Suprapubic skin (tissue), 4 donors: Measurements from ENCODE around the gene TMC3.

ENCODE experiments used
- EP300 ChIP-seq: sonication (generic); formaldehyde crosslinking; IDR thresholded peaks from one replicate; pipeline ENCODE4 v1.6.1; 2017; ENCODE audit warnings: antibody characterized with exemption
- POLR2A ChIP-seq, 2 donors: fragments of 450-650 bp; IDR thresholded peaks; one replicate each; pipeline ENCODE4 v1.6.1; 2017; ENCODE audit warnings: antibody characterized with exemption in 2 of 2, mild to moderate bottlenecking in 2 of 2, moderate library complexity in 2 of 2
- POLR2AphosphoS5 ChIP-seq, 3 donors: sonication (generic); formaldehyde crosslinking; IDR thresholded peaks; one replicate each; pipeline ENCODE4 v1.6.1; 2017; ENCODE audit warnings: antibody characterized with exemption in 3 of 3
- TF ChIP-seq, protein P1 (sequence below), 2 donors: fragments of 200-600 bp in 1 of 2; fragments of 450-650 bp in 1 of 2; sonication (generic) in 1 of 2; IDR thresholded peaks; one replicate each; pipeline ENCODE4 v1.5.1; 2016 to 2019; ENCODE audit warnings: antibody characterized with exemption in 2 of 2, mild to moderate bottlenecking in 1 of 2, moderate library complexity in 1 of 2

DNA sequence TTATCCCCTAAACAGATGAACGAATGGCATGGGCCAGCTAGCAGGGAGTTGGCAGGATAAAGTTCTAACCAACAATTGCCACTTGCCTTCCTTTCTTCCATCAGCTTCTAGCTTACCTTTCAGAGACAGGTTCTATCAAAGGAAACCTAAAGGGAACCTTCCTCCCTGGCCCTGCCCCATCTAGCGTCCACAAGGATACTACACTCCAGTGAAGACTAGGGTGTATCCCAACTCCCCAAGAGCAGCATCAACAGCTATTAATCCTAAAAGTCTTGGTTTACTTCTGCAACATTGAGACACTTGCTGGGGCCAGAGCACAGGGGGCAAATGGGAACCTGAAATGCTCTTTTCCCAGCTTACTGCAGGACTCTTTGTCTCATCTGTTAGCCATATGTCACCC lies 37.0 kb upstream of the TMC3 start:
- TF ChIP-seq, protein P1, sequence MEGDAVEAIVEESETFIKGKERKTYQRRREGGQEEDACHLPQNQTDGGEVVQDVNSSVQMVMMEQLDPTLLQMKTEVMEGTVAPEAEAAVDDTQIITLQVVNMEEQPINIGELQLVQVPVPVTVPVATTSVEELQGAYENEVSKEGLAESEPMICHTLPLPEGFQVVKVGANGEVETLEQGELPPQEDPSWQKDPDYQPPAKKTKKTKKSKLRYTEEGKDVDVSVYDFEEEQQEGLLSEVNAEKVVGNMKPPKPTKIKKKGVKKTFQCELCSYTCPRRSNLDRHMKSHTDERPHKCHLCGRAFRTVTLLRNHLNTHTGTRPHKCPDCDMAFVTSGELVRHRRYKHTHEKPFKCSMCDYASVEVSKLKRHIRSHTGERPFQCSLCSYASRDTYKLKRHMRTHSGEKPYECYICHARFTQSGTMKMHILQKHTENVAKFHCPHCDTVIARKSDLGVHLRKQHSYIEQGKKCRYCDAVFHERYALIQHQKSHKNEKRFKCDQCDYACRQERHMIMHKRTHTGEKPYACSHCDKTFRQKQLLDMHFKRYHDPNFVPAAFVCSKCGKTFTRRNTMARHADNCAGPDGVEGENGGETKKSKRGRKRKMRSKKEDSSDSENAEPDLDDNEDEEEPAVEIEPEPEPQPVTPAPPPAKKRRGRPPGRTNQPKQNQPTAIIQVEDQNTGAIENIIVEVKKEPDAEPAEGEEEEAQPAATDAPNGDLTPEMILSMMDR (IDR thresholded peaks at IDR 0.05): no peak
- TF ChIP-seq POLR2AphosphoS5 (IDR thresholded peaks at IDR 0.05): no peak
- no peak for TF ChIP-seq EP300
- no peak for TF ChIP-seq POLR2A (IDR thresholded peaks at IDR 0.05)
